ENCODE data around the gene SOS1.
A peak's percentile ranks its signal among the peaks of the same experiment; 100 is the strongest.

SOS1 gene

DNA sequence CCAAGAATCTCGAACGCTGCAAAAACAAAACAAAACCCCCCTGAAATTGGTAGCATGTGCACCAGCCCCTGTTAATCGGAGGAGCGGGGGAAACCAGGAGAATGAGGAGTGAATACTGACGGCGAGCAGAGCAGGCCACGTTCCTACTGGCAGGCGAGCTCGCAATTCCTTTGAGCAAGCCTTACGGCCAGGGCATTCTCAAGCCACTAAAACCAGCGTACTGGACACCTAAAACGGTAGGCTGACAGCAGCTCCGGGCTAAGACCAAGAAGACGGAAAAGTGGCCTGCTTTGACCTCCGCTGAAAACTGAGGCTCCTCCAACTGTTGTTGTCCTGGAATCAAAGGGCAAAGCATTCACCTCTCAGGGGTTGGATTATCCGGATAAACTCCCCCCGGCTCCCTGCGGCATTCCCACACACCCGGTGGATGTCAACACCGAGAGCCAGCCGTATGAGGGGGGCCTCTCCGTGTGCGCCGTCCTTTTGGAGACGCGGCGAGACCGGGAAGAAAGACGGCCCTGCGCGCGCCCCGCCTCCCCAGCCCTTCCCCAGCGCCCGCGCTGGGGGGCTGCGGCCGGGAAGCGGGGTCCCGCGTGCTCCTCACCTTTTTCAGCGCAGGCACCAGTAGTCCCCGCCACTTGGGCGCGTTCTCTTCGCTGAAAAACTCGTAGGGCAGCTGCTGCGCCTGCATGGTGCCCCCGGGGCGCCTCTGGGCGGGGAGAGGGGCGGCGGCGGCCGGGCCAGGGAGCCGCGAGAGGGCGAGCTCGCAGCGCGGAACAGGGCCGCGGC lies 925 bp downstream of the SOS1 start (continued):
- TF ChIP-seq, protein P1, sequence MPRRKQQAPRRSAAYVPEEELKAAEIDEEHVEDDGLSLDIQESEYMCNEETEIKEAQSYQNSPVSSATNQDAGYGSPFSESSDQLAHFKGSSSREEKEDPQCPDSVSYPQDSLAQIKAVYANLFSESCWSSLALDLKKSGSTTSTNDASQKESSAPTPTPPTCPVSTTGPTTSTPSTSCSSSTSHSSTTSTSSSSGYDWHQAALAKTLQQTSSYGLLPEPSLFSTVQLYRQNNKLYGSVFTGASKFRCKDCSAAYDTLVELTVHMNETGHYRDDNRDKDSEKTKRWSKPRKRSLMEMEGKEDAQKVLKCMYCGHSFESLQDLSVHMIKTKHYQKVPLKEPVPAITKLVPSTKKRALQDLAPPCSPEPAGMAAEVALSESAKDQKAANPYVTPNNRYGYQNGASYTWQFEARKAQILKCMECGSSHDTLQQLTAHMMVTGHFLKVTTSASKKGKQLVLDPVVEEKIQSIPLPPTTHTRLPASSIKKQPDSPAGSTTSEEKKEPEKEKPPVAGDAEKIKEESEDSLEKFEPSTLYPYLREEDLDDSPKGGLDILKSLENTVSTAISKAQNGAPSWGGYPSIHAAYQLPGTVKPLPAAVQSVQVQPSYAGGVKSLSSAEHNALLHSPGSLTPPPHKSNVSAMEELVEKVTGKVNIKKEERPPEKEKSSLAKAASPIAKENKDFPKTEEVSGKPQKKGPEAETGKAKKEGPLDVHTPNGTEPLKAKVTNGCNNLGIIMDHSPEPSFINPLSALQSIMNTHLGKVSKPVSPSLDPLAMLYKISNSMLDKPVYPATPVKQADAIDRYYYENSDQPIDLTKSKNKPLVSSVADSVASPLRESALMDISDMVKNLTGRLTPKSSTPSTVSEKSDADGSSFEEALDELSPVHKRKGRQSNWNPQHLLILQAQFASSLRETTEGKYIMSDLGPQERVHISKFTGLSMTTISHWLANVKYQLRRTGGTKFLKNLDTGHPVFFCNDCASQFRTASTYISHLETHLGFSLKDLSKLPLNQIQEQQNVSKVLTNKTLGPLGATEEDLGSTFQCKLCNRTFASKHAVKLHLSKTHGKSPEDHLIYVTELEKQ (tag by site-specific recombination; IDR thresholded peaks at IDR 0.05; ENCODE audit: borderline replicate concordance) = no peak
- TF ChIP-seq FEZF1 (tag by site-specific recombination; IDR thresholded peaks at IDR 0.05) (no peak), ZNF114 (tag by site-specific recombination; IDR thresholded peaks at IDR 0.05) (no peak), ZNF223 (tag by site-specific recombination; IDR thresholded peaks at IDR 0.05) (no peak), ZBTB48 (tag by site-specific recombination; IDR thresholded peaks at IDR 0.05) (no peak), ZNF366 (tag by site-specific recombination; conservative IDR thresholded peaks at IDR 0.05) (no peak), ZBTB17 (tag by site-specific recombination; IDR thresholded peaks at IDR 0.05) (peak; percentile 74), ZIC2 (tag by site-specific recombination; IDR thresholded peaks at IDR 0.05) (peak; percentile 27; the same call in 1 of the 2 replicates), ZNF585B (tag by site-specific recombination; IDR thresholded peaks at IDR 0.05) (no peak), ZNF521 (tag by site-specific recombination; IDR thresholded peaks at IDR 0.05) (no peak), ZNF426 (tag by site-specific recombination; IDR thresholded peaks at IDR 0.05) (no peak), ZNF335 (tag by site-specific recombination; conservative IDR thresholded peaks at IDR 0.05) (peak; percentile 81), ZNF121 (tag by site-specific recombination; IDR thresholded peaks at IDR 0.05) (no peak), ZNF184 (tag by site-specific recombination; IDR thresholded peaks at IDR 0.05) (no peak), ZNF701 (tag by site-specific recombination; IDR thresholded peaks at IDR 0.05) (no peak), ZBTB1 (tag by site-specific recombination; IDR thresholded peaks at IDR 0.05) (no peak)
- TF ChIP-seq, protein P2, sequence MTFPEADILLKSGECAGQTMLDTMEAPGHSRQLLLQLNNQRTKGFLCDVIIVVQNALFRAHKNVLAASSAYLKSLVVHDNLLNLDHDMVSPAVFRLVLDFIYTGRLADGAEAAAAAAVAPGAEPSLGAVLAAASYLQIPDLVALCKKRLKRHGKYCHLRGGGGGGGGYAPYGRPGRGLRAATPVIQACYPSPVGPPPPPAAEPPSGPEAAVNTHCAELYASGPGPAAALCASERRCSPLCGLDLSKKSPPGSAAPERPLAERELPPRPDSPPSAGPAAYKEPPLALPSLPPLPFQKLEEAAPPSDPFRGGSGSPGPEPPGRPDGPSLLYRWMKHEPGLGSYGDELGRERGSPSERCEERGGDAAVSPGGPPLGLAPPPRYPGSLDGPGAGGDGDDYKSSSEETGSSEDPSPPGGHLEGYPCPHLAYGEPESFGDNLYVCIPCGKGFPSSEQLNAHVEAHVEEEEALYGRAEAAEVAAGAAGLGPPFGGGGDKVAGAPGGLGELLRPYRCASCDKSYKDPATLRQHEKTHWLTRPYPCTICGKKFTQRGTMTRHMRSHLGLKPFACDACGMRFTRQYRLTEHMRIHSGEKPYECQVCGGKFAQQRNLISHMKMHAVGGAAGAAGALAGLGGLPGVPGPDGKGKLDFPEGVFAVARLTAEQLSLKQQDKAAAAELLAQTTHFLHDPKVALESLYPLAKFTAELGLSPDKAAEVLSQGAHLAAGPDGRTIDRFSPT (tag by site-specific recombination; IDR thresholded peaks at IDR 0.05) = no peak
- TF ChIP-seq, protein P3, sequence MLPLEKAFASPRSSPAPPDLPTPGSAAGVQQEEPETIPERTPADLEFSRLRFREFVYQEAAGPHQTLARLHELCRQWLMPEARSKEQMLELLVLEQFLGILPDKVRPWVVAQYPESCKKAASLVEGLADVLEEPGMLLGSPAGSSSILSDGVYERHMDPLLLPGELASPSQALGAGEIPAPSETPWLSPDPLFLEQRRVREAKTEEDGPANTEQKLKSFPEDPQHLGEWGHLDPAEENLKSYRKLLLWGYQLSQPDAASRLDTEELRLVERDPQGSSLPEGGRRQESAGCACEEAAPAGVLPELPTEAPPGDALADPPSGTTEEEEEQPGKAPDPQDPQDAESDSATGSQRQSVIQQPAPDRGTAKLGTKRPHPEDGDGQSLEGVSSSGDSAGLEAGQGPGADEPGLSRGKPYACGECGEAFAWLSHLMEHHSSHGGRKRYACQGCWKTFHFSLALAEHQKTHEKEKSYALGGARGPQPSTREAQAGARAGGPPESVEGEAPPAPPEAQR (tag by site-specific recombination; IDR thresholded peaks at IDR 0.05) = no peak
- TF ChIP-seq, protein P4, sequence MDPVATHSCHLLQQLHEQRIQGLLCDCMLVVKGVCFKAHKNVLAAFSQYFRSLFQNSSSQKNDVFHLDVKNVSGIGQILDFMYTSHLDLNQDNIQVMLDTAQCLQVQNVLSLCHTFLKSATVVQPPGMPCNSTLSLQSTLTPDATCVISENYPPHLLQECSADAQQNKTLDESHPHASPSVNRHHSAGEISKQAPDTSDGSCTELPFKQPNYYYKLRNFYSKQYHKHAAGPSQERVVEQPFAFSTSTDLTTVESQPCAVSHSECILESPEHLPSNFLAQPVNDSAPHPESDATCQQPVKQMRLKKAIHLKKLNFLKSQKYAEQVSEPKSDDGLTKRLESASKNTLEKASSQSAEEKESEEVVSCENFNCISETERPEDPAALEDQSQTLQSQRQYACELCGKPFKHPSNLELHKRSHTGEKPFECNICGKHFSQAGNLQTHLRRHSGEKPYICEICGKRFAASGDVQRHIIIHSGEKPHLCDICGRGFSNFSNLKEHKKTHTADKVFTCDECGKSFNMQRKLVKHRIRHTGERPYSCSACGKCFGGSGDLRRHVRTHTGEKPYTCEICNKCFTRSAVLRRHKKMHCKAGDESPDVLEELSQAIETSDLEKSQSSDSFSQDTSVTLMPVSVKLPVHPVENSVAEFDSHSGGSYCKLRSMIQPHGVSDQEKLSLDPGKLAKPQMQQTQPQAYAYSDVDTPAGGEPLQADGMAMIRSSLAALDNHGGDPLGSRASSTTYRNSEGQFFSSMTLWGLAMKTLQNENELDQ (tag by site-specific recombination; IDR thresholded peaks at IDR 0.05; ENCODE audit: low read depth) = no peak
- TF ChIP-seq, protein P5, sequence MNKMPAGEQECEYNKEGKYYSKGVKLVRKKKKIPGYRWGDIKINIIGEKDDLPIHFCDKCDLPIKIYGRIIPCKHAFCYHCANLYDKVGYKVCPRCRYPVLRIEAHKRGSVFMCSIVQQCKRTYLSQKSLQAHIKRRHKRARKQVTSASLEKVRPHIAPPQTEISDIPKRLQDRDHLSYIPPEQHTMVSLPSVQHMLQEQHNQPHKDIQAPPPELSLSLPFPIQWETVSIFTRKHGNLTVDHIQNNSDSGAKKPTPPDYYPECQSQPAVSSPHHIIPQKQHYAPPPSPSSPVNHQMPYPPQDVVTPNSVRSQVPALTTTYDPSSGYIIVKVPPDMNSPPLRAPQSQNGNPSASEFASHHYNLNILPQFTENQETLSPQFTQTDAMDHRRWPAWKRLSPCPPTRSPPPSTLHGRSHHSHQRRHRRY (tag by site-specific recombination; IDR thresholded peaks at IDR 0.05) = no peak
- TF ChIP-seq, protein P6, sequence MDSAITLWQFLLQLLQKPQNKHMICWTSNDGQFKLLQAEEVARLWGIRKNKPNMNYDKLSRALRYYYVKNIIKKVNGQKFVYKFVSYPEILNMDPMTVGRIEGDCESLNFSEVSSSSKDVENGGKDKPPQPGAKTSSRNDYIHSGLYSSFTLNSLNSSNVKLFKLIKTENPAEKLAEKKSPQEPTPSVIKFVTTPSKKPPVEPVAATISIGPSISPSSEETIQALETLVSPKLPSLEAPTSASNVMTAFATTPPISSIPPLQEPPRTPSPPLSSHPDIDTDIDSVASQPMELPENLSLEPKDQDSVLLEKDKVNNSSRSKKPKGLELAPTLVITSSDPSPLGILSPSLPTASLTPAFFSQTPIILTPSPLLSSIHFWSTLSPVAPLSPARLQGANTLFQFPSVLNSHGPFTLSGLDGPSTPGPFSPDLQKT (IDR thresholded peaks at IDR 0.05; ENCODE audit: borderline replicate concordance, low read depth, low read length) = no peak
- TF ChIP-seq, protein P7, sequence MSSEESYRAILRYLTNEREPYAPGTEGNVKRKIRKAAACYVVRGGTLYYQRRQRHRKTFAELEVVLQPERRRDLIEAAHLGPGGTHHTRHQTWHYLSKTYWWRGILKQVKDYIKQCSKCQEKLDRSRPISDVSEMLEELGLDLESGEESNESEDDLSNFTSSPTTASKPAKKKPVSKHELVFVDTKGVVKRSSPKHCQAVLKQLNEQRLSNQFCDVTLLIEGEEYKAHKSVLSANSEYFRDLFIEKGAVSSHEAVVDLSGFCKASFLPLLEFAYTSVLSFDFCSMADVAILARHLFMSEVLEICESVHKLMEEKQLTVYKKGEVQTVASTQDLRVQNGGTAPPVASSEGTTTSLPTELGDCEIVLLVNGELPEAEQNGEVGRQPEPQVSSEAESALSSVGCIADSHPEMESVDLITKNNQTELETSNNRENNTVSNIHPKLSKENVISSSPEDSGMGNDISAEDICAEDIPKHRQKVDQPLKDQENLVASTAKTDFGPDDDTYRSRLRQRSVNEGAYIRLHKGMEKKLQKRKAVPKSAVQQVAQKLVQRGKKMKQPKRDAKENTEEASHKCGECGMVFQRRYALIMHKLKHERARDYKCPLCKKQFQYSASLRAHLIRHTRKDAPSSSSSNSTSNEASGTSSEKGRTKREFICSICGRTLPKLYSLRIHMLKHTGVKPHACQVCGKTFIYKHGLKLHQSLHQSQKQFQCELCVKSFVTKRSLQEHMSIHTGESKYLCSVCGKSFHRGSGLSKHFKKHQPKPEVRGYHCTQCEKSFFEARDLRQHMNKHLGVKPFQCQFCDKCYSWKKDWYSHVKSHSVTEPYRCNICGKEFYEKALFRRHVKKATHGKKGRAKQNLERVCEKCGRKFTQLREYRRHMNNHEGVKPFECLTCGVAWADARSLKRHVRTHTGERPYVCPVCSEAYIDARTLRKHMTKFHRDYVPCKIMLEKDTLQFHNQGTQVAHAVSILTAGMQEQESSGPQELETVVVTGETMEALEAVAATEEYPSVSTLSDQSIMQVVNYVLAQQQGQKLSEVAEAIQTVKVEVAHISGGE (tag by site-specific recombination; conservative IDR thresholded peaks at IDR 0.05; ENCODE audit: low read depth) = no peak
